HS-27A (cell line): Measurements from ENCODE around the gene DYNLT1.

Experiments
- DNase-seq: peaks from one replicate; pipeline ENCODE4 v3.0.0-alpha.2; 2012; ENCODE audit warnings: low read depth, missing footprints

DYNLT1 gene

GRCh38 chr6:158596861-158597260 is 47.7 kb downstream of the DYNLT1 start:
- DNase-seq, result no peak

- DNase-seq, result no peak
Measured at GRCh38 chr6:158595223-158595622, 49.3 kb downstream of the DYNLT1 start.

- DNase-seq, result no peak
Measured at GRCh38 chr6:158593670-158594069, 50.9 kb downstream of the DYNLT1 start.

GRCh38 chr6:158591810-158592209 is 52.7 kb downstream of the DYNLT1 start:
- no peak for DNase-seq

GRCh38 chr6:158591134-158591809 is 53.3 kb downstream of the DYNLT1 start:
- no peak for DNase-seq

GRCh38 chr6:158589366-158589765 is 55.2 kb downstream of the DYNLT1 start:
- no peak for DNase-seq

GRCh38 chr6:158586652-158587051 is 57.9 kb downstream of the DYNLT1 start:
- DNase-seq, result no peak
